Cardiac fibroblast (primary cell): ENCODE measurements around the gene SSH2.
A peak's percentile ranks its signal among the peaks of the same experiment; 100 is the strongest.

Experiments
- DNase-seq, 2 donors: peaks; one replicate each; pipeline versions ENCODE4 v3.0.0 to v3.0.0-alpha.2; 2010; ENCODE audit warnings: low read depth in 2 of 2
- H3K4me3 ChIP-seq, 2 donors: replicated peaks in 1 of 2; 1 replicate in 1 of 2; 2 replicates in 1 of 2; pipeline ENCODE4 v1.5.1; 2011; ENCODE audit warnings: low read depth in 2 of 2, low read length in 2 of 2, mild to moderate bottlenecking in 2 of 2, moderate library complexity in 1 of 2
- TF ChIP-seq, protein P1 (sequence below): IDR thresholded peaks from one replicate; pipeline ENCODE4 v1.5.1; 2011; ENCODE audit warnings: low read depth, mild to moderate bottlenecking, low read length, inconsistent platforms

Gene SSH2

DNA sequence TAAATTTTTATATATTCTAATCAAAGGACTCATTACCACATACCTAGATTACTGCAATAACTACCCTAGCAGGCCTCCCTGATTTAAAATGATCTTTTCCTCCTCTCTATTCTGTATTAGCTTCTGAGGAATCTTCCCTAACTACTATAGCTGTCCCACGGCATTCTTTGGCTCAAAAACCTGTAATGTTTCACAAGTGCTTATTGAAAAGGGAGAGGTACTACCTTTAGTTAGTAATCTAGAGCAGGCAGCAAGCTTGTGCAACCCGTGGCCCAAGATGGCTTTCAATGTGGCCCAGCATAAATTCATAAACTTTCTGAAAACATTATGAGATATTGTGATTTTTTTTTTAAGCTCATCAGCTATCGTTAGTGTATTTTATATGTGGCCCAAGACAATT is 236.3 kb downstream of the SSH2 start:
- no peak overlapping the region for H3K4me3 ChIP-seq
- DNase-seq = no peak
- TF ChIP-seq, protein P1, sequence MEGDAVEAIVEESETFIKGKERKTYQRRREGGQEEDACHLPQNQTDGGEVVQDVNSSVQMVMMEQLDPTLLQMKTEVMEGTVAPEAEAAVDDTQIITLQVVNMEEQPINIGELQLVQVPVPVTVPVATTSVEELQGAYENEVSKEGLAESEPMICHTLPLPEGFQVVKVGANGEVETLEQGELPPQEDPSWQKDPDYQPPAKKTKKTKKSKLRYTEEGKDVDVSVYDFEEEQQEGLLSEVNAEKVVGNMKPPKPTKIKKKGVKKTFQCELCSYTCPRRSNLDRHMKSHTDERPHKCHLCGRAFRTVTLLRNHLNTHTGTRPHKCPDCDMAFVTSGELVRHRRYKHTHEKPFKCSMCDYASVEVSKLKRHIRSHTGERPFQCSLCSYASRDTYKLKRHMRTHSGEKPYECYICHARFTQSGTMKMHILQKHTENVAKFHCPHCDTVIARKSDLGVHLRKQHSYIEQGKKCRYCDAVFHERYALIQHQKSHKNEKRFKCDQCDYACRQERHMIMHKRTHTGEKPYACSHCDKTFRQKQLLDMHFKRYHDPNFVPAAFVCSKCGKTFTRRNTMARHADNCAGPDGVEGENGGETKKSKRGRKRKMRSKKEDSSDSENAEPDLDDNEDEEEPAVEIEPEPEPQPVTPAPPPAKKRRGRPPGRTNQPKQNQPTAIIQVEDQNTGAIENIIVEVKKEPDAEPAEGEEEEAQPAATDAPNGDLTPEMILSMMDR = no peak

DNA sequence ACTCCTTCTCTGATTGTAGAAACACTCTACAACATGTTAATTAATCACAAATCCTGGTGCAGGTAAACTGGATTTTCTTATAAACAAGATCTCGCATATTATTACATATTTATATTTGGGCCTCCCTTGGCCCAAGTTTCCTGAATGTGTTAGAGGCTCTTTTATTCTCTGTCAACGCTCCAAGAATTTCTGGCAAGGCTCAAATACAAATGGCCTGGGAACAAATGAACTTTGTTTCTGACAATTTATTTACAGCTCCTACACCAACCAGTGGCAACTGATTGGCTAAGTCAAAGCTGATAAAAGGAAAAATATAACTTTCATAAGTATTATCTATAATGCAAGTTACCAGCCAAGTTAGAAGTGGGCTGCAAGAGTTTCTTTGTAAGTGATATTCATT is 242.4 kb downstream of the SSH2 start:
- H3K4me3 ChIP-seq = no peak overlapping the region

DNA sequence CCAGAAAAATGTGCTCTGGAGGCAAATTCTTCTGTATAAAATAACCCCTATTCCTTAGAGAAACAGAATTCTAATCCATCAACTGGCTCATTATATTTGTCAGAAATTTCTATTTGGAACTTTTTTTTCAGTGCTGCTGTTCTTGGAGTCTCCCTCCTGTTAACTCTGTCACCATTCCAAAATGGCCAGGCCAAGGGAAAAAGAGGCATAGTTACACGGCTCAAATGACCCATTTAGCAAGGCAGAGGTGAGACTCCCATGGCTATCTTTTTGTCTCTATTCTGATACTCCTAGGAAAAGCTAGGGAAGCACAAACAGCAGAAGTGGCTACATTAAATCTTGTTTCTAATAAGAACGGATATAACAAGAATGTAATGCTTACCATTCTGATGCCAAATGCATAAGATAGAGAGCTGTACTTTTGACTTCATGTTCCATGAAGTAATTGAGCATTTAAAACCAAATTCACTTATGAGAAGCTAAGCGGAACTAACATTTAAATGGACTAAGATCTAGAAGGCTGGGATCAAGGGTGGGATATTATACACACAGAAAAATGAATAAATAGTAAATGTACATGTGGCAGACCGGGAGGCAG is 242.9 kb downstream of the SSH2 start:
- TF ChIP-seq, protein P1 = no peak
- no peak for DNase-seq
- H3K4me3 ChIP-seq = no peak overlapping the region

More for the DNA sequence above, 242.4 kb downstream of the SSH2 start:
- peak in 1 of 2 donors; percentile 73 for DNase-seq
- TF ChIP-seq, protein P1 = no peak

DNA sequence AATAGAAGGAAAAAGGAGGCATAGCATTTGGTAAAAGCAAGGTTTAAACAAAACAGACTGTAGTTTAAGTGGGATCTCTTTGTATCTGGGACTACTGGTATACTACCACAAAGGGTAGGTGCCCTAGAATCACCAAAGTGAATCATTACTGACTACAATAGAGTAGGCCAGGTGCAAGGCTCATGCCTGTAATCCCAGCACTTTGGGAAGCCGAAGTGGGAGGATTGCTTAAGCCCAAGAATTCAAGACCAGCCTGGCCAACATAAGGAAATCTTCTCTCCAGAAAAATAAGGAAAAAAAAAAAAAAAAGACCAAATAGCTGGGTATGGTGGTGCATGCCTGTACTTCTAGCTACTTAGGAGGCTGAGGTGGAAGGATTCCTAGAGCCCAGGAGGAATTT is 246.5 kb downstream of the SSH2 start:
- no peak overlapping the region for H3K4me3 ChIP-seq
- TF ChIP-seq, protein P1 = no peak
- DNase-seq = peak in 1 of 2 donors; percentile 52

DNA sequence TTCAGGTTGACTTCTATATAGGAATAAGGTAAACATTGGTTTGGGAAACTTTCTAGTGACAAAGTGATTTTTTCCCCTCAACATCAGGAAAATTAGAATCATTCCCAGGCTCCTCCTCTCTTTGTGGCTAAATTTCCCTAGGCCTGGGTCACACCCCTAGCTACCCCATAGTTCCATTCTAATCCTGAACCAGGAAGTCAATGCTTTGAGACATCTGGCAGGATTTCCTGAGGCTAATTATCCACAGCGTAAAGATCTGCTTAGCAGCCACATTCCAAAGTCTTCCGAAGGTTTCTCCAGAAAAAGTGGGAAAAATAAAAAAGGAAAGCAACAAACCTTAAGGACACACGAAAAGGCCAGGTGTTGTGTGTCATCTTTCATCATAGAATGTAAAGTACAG is 247.0 kb downstream of the SSH2 start:
- peak in 1 of 2 donors; percentile 42 for DNase-seq
- TF ChIP-seq, protein P1 = no peak
- no peak overlapping the region for H3K4me3 ChIP-seq

DNA sequence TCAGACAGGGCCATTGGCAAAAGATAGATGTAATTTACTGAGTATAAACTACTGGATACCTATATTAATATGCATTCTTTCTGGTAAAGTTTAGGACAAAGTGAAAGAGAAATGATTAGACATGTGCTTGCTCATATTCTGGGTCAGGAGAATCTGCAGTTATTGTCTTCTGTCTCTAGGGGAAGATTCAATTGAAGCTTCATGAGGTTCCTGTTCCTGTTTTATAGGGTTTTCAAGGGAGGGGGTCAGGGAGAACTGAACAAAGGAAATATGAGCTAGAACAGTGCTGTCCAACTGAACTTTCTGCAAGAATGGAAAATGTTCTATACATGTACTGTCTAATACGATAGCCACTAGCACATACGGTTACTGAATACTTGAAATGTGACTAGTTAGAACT is 248.0 kb downstream of the SSH2 start:
- no peak for DNase-seq
- H3K4me3 ChIP-seq = no peak overlapping the region
- TF ChIP-seq, protein P1 = no peak

DNA sequence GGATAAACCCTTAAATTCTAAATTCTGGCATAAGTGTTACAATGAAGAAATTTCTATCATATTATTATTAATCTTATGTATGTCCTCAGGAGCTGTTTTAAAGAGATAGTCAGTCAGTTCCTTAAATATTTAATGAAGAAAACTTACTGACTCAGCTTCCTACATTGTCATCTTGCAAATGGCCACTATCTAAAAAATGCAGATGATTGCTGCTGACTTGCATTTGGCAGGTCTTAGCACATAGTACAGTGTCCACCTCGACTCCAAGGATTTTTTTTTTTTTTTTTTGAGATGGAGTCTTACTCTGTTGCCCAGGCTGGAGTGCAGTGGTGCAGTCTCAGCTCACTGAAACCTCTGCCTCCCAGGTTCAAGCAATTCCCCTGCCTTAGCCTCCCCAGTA is 252.2 kb downstream of the SSH2 start:
- TF ChIP-seq, protein P1 = no peak
- H3K4me3 ChIP-seq = no peak overlapping the region
- peak; percentile 30 to 71 for DNase-seq
